ENCODE data around the gene RASSF3.

DNA sequence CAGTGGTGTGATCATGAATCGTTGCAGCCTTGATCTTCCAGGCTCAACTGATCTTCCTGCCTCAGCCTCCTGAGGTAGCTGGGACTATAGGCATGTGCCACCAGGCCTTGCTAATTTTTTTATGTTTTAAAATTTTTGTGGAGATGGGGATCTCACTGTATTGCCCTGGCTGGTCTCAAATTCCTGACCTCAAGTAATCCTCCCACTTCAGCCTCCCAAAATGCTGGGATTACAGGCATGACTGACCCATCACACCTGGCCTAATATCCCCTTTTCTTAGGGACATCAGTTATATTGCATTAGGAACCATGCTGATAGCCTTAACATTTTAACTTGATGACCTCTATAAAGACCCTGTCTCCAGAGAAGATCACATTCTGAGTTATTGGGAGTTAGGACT, 42.8 kb downstream of the RASSF3 start:
- TF ChIP-seq, protein P1, sequence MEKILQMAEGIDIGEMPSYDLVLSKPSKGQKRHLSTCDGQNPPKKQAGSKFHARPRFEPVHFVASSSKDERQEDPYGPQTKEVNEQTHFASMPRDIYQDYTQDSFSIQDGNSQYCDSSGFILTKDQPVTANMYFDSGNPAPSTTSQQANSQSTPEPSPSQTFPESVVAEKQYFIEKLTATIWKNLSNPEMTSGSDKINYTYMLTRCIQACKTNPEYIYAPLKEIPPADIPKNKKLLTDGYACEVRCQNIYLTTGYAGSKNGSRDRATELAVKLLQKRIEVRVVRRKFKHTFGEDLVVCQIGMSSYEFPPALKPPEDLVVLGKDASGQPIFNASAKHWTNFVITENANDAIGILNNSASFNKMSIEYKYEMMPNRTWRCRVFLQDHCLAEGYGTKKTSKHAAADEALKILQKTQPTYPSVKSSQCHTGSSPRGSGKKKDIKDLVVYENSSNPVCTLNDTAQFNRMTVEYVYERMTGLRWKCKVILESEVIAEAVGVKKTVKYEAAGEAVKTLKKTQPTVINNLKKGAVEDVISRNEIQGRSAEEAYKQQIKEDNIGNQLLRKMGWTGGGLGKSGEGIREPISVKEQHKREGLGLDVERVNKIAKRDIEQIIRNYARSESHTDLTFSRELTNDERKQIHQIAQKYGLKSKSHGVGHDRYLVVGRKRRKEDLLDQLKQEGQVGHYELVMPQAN (conservative IDR thresholded peaks at IDR 0.05) = no peak
- no peak for TF ChIP-seq BHLHE40 (IDR thresholded peaks at IDR 0.05; ENCODE audit: borderline replicate concordance in 1 of 2, low read depth in 2 of 2, low read length in 1 of 2)
- TF ChIP-seq, protein P2, sequence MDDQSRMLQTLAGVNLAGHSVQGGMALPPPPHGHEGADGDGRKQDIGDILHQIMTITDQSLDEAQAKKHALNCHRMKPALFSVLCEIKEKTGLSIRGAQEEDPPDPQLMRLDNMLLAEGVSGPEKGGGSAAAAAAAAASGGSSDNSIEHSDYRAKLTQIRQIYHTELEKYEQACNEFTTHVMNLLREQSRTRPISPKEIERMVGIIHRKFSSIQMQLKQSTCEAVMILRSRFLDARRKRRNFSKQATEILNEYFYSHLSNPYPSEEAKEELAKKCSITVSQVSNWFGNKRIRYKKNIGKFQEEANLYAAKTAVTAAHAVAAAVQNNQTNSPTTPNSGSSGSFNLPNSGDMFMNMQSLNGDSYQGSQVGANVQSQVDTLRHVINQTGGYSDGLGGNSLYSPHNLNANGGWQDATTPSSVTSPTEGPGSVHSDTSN (IDR thresholded peaks at IDR 0.05; ENCODE audit: insufficient replicate concordance, low read depth, low read length) = no peak
- no peak for TF ChIP-seq CBX5 (IDR thresholded peaks at IDR 0.05; ENCODE audit: low read depth)
- TF ChIP-seq, protein P3, sequence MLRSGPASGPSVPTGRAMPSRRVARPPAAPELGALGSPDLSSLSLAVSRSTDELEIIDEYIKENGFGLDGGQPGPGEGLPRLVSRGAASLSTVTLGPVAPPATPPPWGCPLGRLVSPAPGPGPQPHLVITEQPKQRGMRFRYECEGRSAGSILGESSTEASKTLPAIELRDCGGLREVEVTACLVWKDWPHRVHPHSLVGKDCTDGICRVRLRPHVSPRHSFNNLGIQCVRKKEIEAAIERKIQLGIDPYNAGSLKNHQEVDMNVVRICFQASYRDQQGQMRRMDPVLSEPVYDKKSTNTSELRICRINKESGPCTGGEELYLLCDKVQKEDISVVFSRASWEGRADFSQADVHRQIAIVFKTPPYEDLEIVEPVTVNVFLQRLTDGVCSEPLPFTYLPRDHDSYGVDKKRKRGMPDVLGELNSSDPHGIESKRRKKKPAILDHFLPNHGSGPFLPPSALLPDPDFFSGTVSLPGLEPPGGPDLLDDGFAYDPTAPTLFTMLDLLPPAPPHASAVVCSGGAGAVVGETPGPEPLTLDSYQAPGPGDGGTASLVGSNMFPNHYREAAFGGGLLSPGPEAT (IDR thresholded peaks at IDR 0.05; ENCODE audit: low read depth) = no peak
- TF ChIP-seq, protein P4, sequence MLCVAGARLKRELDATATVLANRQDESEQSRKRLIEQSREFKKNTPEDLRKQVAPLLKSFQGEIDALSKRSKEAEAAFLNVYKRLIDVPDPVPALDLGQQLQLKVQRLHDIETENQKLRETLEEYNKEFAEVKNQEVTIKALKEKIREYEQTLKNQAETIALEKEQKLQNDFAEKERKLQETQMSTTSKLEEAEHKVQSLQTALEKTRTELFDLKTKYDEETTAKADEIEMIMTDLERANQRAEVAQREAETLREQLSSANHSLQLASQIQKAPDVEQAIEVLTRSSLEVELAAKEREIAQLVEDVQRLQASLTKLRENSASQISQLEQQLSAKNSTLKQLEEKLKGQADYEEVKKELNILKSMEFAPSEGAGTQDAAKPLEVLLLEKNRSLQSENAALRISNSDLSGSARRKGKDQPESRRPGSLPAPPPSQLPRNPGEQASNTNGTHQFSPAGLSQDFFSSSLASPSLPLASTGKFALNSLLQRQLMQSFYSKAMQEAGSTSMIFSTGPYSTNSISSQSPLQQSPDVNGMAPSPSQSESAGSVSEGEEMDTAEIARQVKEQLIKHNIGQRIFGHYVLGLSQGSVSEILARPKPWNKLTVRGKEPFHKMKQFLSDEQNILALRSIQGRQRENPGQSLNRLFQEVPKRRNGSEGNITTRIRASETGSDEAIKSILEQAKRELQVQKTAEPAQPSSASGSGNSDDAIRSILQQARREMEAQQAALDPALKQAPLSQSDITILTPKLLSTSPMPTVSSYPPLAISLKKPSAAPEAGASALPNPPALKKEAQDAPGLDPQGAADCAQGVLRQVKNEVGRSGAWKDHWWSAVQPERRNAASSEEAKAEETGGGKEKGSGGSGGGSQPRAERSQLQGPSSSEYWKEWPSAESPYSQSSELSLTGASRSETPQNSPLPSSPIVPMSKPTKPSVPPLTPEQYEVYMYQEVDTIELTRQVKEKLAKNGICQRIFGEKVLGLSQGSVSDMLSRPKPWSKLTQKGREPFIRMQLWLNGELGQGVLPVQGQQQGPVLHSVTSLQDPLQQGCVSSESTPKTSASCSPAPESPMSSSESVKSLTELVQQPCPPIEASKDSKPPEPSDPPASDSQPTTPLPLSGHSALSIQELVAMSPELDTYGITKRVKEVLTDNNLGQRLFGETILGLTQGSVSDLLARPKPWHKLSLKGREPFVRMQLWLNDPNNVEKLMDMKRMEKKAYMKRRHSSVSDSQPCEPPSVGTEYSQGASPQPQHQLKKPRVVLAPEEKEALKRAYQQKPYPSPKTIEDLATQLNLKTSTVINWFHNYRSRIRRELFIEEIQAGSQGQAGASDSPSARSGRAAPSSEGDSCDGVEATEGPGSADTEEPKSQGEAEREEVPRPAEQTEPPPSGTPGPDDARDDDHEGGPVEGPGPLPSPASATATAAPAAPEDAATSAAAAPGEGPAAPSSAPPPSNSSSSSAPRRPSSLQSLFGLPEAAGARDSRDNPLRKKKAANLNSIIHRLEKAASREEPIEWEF (IDR thresholded peaks at IDR 0.05; ENCODE audit: insufficient replicate concordance, low read depth, low read length) = no peak
